ENCODE measurements around the gene STX11.
"Not testable (repeated sequence)": the region's sequence is repeated elsewhere in the genome, so short reads cannot be mapped to it uniquely, and the experiment has no call there.

The STX11 gene

DNA sequence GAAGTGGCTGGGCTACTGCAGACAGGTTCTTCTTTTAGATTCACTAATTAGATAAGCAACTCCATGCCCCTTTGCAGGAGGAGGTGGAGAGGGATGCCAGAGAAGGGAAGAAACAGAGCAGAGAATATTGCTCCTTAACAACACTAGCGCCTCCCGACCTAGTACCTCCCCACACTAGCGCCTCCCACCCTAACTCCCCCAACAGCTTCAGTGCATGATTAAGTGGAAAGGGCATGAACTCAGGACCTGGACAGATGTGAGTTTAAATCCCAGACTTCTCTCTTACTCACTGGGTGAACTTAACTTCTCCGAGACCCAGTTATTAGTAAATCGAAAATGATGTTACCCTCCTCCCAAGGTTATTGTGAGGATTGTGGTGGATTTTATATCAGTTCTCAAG, 25.7 kb downstream of the STX11 start:
- DNase-seq, result no peak
- Histone ChIP-seq H3K27me3 (ENCODE audit: insufficient read depth, low read depth, severe bottlenecking) (no peaks in the 10 kb centered on the region), H3K4me3 (ENCODE audit: low read depth, low read length) (no peak overlapping the region), H3K27ac (no peak overlapping the region), H3K9me3 (ENCODE audit: severe bottlenecking) (no peaks in the 10 kb centered on the region), H3K36me3 (no peaks in the 10 kb centered on the region)
- TF ChIP-seq CTCF (IDR thresholded peaks at IDR 0.05; ENCODE audit: low read depth, low read length), result no peak

DNA sequence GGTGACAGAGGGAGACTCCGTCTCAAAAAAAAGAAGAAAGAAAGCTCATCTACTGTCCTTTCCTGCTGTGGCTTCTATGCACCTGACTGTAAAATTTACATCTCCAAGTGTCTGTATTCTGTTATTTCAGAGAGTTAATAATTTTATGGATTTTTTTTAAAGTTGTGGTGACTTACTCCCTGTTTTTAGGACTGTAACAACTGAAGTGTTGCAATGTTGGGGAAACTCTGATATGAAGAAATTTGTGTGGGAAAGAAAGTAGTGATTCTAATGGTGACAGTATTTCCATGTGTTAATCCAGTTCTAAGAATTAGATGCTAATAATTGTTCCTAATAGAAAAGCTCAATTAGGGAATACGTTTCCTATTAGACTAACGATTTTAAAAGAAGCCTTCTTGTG, 27.4 kb downstream of the STX11 start:
- Histone ChIP-seq H3K4me3 (ENCODE audit: low read depth, low read length) (no peak overlapping the region), H3K9me3 (ENCODE audit: severe bottlenecking) (no peaks in the 10 kb centered on the region), H3K27me3 (ENCODE audit: insufficient read depth, low read depth, severe bottlenecking) (no peaks in the 10 kb centered on the region), H3K36me3 (no peaks in the 10 kb centered on the region), H3K27ac (no peak overlapping the region)
- TF ChIP-seq CTCF (IDR thresholded peaks at IDR 0.05; ENCODE audit: low read depth, low read length), result no peak
- DNase-seq, result no peak

- Histone ChIP-seq H3K9me3 (ENCODE audit: severe bottlenecking) (no peaks in the 10 kb centered on the region), H3K27me3 (ENCODE audit: insufficient read depth, low read depth, severe bottlenecking) (no peaks in the 10 kb centered on the region), H3K36me3 (no peaks in the 10 kb centered on the region), H3K27ac (no peak overlapping the region), H3K4me3 (ENCODE audit: low read depth, low read length) (no peak overlapping the region)
- DNase-seq, result no peak
- TF ChIP-seq CTCF (IDR thresholded peaks at IDR 0.05; ENCODE audit: low read depth, low read length), result no peak
Measured at GRCh38 chr6:144178323-144178722, 28.0 kb downstream of the STX11 start.

DNA sequence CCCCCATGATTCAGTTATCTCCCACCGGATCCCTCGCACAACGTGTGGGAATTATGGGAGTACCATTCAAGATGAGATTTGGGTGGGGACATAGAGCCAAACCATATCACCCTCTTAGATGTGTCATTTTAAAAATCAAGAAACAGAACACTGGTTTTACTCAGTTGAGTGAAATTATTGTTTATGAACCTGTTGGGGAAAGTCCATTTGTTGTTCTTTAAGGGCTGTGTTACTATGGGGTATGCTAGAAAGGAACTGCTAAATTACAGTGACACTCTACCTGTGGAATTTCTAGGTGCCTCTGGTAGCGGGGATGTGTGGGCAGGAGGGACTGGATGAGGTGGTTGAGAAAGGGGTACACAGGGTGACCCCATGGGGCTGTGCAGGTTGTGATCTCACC, 28.9 kb downstream of the STX11 start:
- H3K27ac ChIP-seq, result no peak overlapping the region
- H3K9me3 ChIP-seq (ENCODE audit: severe bottlenecking), result no peaks in the 10 kb centered on the region
- no peak for DNase-seq
- H3K36me3 ChIP-seq, result no peaks in the 10 kb centered on the region
- no peak overlapping the region for H3K4me3 ChIP-seq (ENCODE audit: low read depth, low read length)
- no peaks in the 10 kb centered on the region for H3K27me3 ChIP-seq (ENCODE audit: insufficient read depth, low read depth, severe bottlenecking)
- TF ChIP-seq CTCF (IDR thresholded peaks at IDR 0.05; ENCODE audit: low read depth, low read length), result no peak

DNA sequence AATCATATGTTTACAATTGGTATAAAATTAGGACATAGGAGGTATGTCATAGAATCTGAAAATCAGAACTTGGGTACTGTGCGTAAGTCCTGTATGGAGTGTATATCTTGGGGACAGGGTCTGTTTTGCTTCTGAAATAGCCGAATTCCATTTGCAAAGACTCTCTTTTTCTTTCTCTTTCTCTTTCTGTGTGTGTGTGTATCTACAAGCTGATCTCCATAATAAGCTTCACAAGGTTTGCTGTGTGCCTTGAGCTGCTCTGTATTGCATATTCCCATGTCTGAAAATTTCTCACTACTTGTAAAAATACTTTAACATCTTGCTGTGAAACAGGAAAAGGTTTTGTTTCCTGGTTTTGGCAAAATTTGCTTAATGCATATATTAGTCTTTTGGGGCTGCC, 29.5 kb downstream of the STX11 start:
- DNase-seq, result no peak
- TF ChIP-seq CTCF (IDR thresholded peaks at IDR 0.05; ENCODE audit: low read depth, low read length), result no peak
- Histone ChIP-seq H3K27me3 (ENCODE audit: insufficient read depth, low read depth, severe bottlenecking) (no peaks in the 10 kb centered on the region), H3K9me3 (ENCODE audit: severe bottlenecking) (no peaks in the 10 kb centered on the region), H3K4me3 (ENCODE audit: low read depth, low read length) (no peak overlapping the region), H3K36me3 (no peaks in the 10 kb centered on the region), H3K27ac (no peak overlapping the region)

DNA sequence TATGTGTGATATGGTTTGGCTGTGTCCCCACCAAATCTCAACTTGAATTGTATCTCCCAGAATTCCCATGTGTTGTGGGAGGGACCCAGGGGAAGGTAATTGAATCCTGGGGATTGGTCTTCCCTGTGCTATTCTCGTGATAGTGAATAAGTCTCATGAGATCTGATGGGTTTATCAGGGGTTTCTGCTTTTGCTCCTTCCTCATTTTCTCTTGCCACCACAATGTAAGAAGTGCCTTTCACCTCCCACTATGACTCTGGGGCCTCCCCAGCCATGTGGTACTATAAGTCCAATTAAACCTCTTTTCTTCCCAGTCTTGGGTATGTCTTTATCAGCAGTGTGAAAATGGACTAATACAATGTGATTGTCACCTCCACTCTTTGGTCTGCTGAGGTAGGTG, 30.0 kb downstream of the STX11 start:
- not testable (repeated sequence) for H3K4me3 ChIP-seq (ENCODE audit: low read depth, low read length); H3K36me3 ChIP-seq; DNase-seq; H3K27ac ChIP-seq; H3K27me3 ChIP-seq (ENCODE audit: insufficient read depth, low read depth, severe bottlenecking); H3K9me3 ChIP-seq (ENCODE audit: severe bottlenecking)
